GM23338 (cell line): ENCODE results near the gene CEP78. TPM values are rescaled to one million over a fixed set of nuclear protein-coding genes. Genes with fewer than 3 reads are reported as not detected.

Experiments used
- ATAC-seq: fragments of 200-7000 bp; cut with Tn5 transposase; 3 replicates; pipeline ENCODE4 v1.9.1; 2020
- DNase-seq: peaks from one replicate; pipeline ENCODE4 v3.0.0-alpha.2; 2015; ENCODE audit warnings: low spot score
- H2AFZ ChIP-seq: fragments of 200-600 bp; sonication (generic); 2 replicates; pipeline ENCODE4 v1.8.0; 2016; ENCODE audit warnings: antibody characterized with exemption, mild to moderate bottlenecking, moderate library complexity
- H3F3A ChIP-seq: fragments of 200-600 bp; sonication (generic); replicated peaks from 2 replicates; pipeline ENCODE4 v1.8.0; 2017; ENCODE audit warnings: antibody characterized with exemption, mixed run types, low read depth
- H3K27ac ChIP-seq: fragments of 200-600 bp; sonication (generic); 2 replicates; pipeline ENCODE4 v1.6.1; 2016; ENCODE audit warnings: low read depth
- H3K27me3 ChIP-seq: fragments of 200-600 bp; sonication (generic); 2 replicates; pipeline ENCODE4 v1.8.0; 2016; ENCODE audit warnings: mild to moderate bottlenecking, mixed run types, moderate library complexity; ENCODE audit not compliant: insufficient read depth
- H3K36me3 ChIP-seq: fragments of 200-600 bp; sonication (generic); 2 replicates; pipeline ENCODE4 v1.8.0; 2016; ENCODE audit warnings: mild to moderate bottlenecking; ENCODE audit not compliant: insufficient read depth
- H3K4me1 ChIP-seq: fragments of 200-600 bp; sonication (generic); 2 replicates; pipeline ENCODE4 v1.8.0; 2016; ENCODE audit warnings: mild to moderate bottlenecking, moderate library complexity; ENCODE audit not compliant: insufficient read depth
- H3K4me2 ChIP-seq: fragments of 200-600 bp; sonication (generic); 2 replicates; pipeline ENCODE4 v1.7.1; 2017; ENCODE audit warnings: mixed run types
- H3K4me3 ChIP-seq: fragments of 200-600 bp; sonication (generic); 2 replicates; pipeline ENCODE4 v1.6.1; 2016; ENCODE audit warnings: mixed run types
- H3K79me2 ChIP-seq: fragments of 200-600 bp; sonication (generic); replicated peaks from 2 replicates; pipeline ENCODE4 v1.8.0; 2017; ENCODE audit warnings: mild to moderate bottlenecking; ENCODE audit not compliant: insufficient read depth
- H3K9me2 ChIP-seq: fragments of 200-600 bp; sonication (generic); 2 replicates; pipeline ENCODE4 v1.8.0; 2017; ENCODE audit not compliant: insufficient read depth
- H4K20me1 ChIP-seq: fragments of 200-600 bp; sonication (generic); replicated peaks from 2 replicates; pipeline ENCODE4 v1.8.0; 2017; ENCODE audit warnings: mild to moderate bottlenecking; ENCODE audit not compliant: insufficient read depth
- H3K27ac Mint-ChIP-seq: 2 replicates; pipeline ENCODE4 v1.8.0; 2020; ENCODE audit warnings: inconsistent platforms, mild to moderate bottlenecking, moderate library complexity, mixed read lengths
- H3K27me3 Mint-ChIP-seq: 3 replicates; pipeline ENCODE4 v1.8.0; 2022; ENCODE audit warnings: low read depth, mild to moderate bottlenecking, moderate library complexity, mixed read lengths, inconsistent platforms; ENCODE audit not compliant: insufficient read depth, poor library complexity
- H3K36me3 Mint-ChIP-seq: 3 replicates; pipeline ENCODE4 v1.8.0; 2021; ENCODE audit warnings: low read depth, mild to moderate bottlenecking, inconsistent platforms, moderate library complexity, mixed read lengths
- H3K4me1 Mint-ChIP-seq: 3 replicates; pipeline ENCODE4 v1.8.0; 2020; ENCODE audit warnings: mild to moderate bottlenecking, inconsistent platforms, mixed read lengths
- H3K4me3 Mint-ChIP-seq: 3 replicates; pipeline ENCODE4 v1.8.0; 2021; ENCODE audit warnings: moderate library complexity, mild to moderate bottlenecking, inconsistent platforms, mixed read lengths
- H3K9me3 Mint-ChIP-seq: 3 replicates; pipeline ENCODE4 v1.8.0; 2020; ENCODE audit warnings: moderate library complexity, mild to moderate bottlenecking, inconsistent platforms, mixed read lengths
- CREB1 ChIP-seq: fragments of 250-450 bp; sonication (Bioruptor Pico); IDR thresholded peaks from 2 replicates; pipeline ENCODE4 v1.5.0; 2020; ENCODE audit warnings: low read depth, mild to moderate bottlenecking, moderate library complexity
- EZH2 ChIP-seq: fragments of 200-600 bp; sonication (generic); IDR thresholded peaks from one replicate; pipeline ENCODE4 v1.8.0; 2017; ENCODE audit warnings: antibody characterized with exemption, mild to moderate bottlenecking, low read depth; ENCODE audit not compliant: unreplicated experiment
- JUNB ChIP-seq: IDR thresholded peaks from one replicate; pipeline ENCODE4 v1.6.1; 2016; ENCODE audit warnings: antibody characterized with exemption; ENCODE audit not compliant: unreplicated experiment
- NANOG ChIP-seq: IDR thresholded peaks from 2 replicates; pipeline ENCODE4 v1.6.1; 2016; ENCODE audit warnings: antibody characterized with exemption, borderline replicate concordance
- STAT1 ChIP-seq: IDR thresholded peaks from one replicate; pipeline ENCODE4 v1.6.1; 2016; ENCODE audit warnings: antibody characterized with exemption; ENCODE audit not compliant: unreplicated experiment
- ZNF114 ChIP-seq: fragments of 250-450 bp; sonication (Bioruptor Pico); IDR thresholded peaks from 2 replicates; pipeline ENCODE4 v1.5.0; 2020; ENCODE audit warnings: mild to moderate bottlenecking, moderate library complexity
- polyA plus RNA-seq: library from polyadenylated mRNA; unstranded; fragments of >200 nt; fragmentation: Nextera tagmentation; extraction: Ambion mirVana; gene quantifications from 2 replicates; pipeline ENCODE4 v1.2.1, GENCODE V29; 2016
- total RNA-seq: library from RNA; depleted of rRNA; stranded (reverse); fragments of >200 nt; shearing (Covaris generic); gene quantifications from 2 replicates; pipeline ENCODE4 v1.2.3, GENCODE V29; 2014
- TF ChIP-seq, protein P1 (sequence below), 2 experiments: fragments of 200-600 bp in 1 of 2; sonication (generic) in 1 of 2; conservative IDR thresholded peaks; 2 replicates each; pipeline versions ENCODE4 v1.5.1 to v1.6.1; 2016 to 2017; ENCODE audit warnings: antibody characterized with exemption in 2 of 2, low read depth in 2 of 2, mild to moderate bottlenecking in 2 of 2, moderate library complexity in 1 of 2
- TF ChIP-seq, protein P2 (sequence below): IDR thresholded peaks from one replicate; pipeline ENCODE4 v1.6.1; 2018; ENCODE audit warnings: antibody characterized with exemption; ENCODE audit not compliant: unreplicated experiment
- TF ChIP-seq, protein P3 (sequence below): IDR thresholded peaks from 2 replicates; pipeline ENCODE4 v1.6.1; 2016; ENCODE audit warnings: antibody characterized with exemption

CEP78 gene
- total and polyA plus RNA-seq, 2 experiments from 2014 or later = 19.9 to 48.3 TPM

DNA sequence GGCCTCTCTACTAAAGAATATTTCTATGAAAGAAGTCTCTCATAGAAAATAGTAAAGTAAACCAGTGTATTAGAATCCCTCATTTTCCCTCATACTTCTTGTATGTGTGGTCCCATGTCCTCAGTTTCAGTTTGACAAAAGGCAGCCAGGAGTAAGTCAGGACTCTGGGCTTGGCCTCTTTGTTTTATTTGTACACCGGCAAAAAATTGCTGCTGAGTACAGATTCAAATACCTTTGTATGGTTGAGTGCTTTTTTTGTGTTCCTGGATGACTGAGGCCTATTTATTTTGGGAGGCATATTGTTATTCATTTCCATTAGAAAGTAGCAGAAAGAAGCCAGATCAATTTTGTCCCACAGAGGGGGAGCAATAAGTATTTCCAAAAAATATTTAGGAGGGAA is 47.3 kb upstream of the CEP78 start (continued):
- TF ChIP-seq, protein P1, sequence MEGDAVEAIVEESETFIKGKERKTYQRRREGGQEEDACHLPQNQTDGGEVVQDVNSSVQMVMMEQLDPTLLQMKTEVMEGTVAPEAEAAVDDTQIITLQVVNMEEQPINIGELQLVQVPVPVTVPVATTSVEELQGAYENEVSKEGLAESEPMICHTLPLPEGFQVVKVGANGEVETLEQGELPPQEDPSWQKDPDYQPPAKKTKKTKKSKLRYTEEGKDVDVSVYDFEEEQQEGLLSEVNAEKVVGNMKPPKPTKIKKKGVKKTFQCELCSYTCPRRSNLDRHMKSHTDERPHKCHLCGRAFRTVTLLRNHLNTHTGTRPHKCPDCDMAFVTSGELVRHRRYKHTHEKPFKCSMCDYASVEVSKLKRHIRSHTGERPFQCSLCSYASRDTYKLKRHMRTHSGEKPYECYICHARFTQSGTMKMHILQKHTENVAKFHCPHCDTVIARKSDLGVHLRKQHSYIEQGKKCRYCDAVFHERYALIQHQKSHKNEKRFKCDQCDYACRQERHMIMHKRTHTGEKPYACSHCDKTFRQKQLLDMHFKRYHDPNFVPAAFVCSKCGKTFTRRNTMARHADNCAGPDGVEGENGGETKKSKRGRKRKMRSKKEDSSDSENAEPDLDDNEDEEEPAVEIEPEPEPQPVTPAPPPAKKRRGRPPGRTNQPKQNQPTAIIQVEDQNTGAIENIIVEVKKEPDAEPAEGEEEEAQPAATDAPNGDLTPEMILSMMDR (conservative IDR thresholded peaks at IDR 0.05; ENCODE audit: low read depth in 2 of 2) = no peak
- TF ChIP-seq STAT1 = no peak

DNA sequence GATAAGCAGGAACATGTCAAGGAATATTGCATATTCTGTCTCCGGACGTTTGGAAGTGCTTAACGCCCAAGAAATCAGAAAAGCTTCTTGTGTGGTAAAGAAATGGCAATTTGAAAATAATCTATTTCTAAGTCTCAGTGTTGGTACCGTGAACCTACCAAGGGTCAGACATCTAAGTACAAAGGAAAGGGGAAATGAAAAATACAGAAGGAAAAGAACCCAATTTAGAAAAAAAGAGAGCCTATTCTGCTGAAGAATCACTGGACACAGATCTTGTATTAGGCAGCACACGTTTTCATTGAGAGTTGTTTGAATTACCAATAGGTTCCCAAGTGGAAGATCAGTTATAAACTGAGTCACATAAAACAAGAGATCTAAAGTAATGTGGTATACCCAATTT is 46.9 kb upstream of the CEP78 start:
- no peak overlapping the region for H3K4me3 ChIP-seq
- Mint-ChIP-seq H3K27ac (no peak overlapping the region), H3K9me3 (no peaks in the 10 kb centered on the region), H3K27me3 (peaks cover 2% of the 10 kb centered on the region), H3K4me3 (no peak overlapping the region), H3K4me1 (peaks cover 9% of the 10 kb centered on the region), H3K36me3 (no peaks in the 10 kb centered on the region)
- H3F3A ChIP-seq = no peaks in the 10 kb centered on the region
- no peak overlapping the region for H2AFZ ChIP-seq
- H3K27me3 ChIP-seq = no peaks in the 10 kb centered on the region
- no peaks in the 10 kb centered on the region for H3K36me3 ChIP-seq
- ATAC-seq (no peak), DNase-seq (no peak)
- no peak overlapping the region for H3K27ac ChIP-seq
- no peaks in the 10 kb centered on the region for H3K79me2 ChIP-seq
- peaks cover 7% of the 10 kb centered on the region; the same call in 1 of the 2 replicates for H3K4me1 ChIP-seq
- H4K20me1 ChIP-seq = no peaks in the 10 kb centered on the region
- no peak for TF ChIP-seq NANOG
- TF ChIP-seq ZNF114 (CRISPR knock-in tag) = no peak
- TF ChIP-seq EZH2 = no peak
- TF ChIP-seq, protein P1 (conservative IDR thresholded peaks at IDR 0.05; ENCODE audit: low read depth in 2 of 2) = no peak
- no peak for TF ChIP-seq CREB1
- H3K4me2 ChIP-seq = no peak overlapping the region
- peaks cover 7% of the 10 kb centered on the region for H3K9me2 ChIP-seq

DNA sequence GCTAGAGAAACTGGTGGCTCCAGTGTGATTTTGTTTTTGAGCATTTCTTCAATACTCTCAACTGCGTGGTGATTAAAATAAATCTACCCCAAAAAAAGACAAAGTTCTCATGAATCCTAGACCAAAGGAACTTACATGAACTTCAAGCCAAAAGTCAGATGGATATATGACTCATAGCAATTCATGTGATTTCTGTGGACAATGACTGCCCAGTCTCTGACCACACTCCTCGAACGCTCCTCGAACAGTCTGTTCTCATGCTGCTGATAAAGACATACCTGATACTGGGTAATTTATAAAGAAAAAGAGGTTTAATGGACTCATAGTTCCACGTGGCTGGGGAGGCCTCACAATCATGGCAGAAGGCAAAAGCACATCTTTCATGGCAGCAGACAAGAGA is 46.4 kb upstream of the CEP78 start:
- Histone ChIP-seq H3K27me3 (no peaks in the 10 kb centered on the region), H3K36me3 (no peaks in the 10 kb centered on the region), H3K79me2 (no peaks in the 10 kb centered on the region), H4K20me1 (no peaks in the 10 kb centered on the region), H3K4me1 (peaks cover 7% of the 10 kb centered on the region; the same call in 1 of the 2 replicates), H3K27ac (no peak overlapping the region), H2AFZ (no peak overlapping the region), H3K4me3 (no peak overlapping the region), H3F3A (no peaks in the 10 kb centered on the region), H3K4me2 (no peak overlapping the region), H3K9me2 (peaks cover 7% of the 10 kb centered on the region)
- DNase-seq (no peak), ATAC-seq (no peak)
- Mint-ChIP-seq H3K9me3 (no peaks in the 10 kb centered on the region), H3K4me3 (no peak overlapping the region), H3K4me1 (peaks cover 9% of the 10 kb centered on the region), H3K36me3 (no peaks in the 10 kb centered on the region), H3K27ac (no peak overlapping the region), H3K27me3 (peaks cover 2% of the 10 kb centered on the region)
- TF ChIP-seq, protein P2, sequence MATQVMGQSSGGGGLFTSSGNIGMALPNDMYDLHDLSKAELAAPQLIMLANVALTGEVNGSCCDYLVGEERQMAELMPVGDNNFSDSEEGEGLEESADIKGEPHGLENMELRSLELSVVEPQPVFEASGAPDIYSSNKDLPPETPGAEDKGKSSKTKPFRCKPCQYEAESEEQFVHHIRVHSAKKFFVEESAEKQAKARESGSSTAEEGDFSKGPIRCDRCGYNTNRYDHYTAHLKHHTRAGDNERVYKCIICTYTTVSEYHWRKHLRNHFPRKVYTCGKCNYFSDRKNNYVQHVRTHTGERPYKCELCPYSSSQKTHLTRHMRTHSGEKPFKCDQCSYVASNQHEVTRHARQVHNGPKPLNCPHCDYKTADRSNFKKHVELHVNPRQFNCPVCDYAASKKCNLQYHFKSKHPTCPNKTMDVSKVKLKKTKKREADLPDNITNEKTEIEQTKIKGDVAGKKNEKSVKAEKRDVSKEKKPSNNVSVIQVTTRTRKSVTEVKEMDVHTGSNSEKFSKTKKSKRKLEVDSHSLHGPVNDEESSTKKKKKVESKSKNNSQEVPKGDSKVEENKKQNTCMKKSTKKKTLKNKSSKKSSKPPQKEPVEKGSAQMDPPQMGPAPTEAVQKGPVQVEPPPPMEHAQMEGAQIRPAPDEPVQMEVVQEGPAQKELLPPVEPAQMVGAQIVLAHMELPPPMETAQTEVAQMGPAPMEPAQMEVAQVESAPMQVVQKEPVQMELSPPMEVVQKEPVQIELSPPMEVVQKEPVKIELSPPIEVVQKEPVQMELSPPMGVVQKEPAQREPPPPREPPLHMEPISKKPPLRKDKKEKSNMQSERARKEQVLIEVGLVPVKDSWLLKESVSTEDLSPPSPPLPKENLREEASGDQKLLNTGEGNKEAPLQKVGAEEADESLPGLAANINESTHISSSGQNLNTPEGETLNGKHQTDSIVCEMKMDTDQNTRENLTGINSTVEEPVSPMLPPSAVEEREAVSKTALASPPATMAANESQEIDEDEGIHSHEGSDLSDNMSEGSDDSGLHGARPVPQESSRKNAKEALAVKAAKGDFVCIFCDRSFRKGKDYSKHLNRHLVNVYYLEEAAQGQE = no peak
- no peak for TF ChIP-seq JUNB
- TF ChIP-seq CREB1 = no peak
- TF ChIP-seq NANOG = no peak
- TF ChIP-seq STAT1 = no peak
- TF ChIP-seq, protein P3, sequence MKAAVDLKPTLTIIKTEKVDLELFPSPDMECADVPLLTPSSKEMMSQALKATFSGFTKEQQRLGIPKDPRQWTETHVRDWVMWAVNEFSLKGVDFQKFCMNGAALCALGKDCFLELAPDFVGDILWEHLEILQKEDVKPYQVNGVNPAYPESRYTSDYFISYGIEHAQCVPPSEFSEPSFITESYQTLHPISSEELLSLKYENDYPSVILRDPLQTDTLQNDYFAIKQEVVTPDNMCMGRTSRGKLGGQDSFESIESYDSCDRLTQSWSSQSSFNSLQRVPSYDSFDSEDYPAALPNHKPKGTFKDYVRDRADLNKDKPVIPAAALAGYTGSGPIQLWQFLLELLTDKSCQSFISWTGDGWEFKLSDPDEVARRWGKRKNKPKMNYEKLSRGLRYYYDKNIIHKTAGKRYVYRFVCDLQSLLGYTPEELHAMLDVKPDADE = no peak
- no peak for TF ChIP-seq EZH2
